Lower lobe of right lung (tissue), 2 donors: ENCODE data around the gene TUBB8B. TPM values are rescaled to one million over a fixed set of nuclear protein-coding genes. Genes with fewer than 3 reads are reported as not detected.
"Not testable (repeated sequence)": the region's sequence is repeated elsewhere in the genome, so short reads cannot be mapped to it uniquely, and the experiment has no call there.

Source experiments
- ATAC-seq, 2 donors: fragments of 200-7000 bp; cut with Tn5 transposase; one replicate each; pipeline ENCODE4 v1.9.1; 2020 to 2022; ENCODE audit warnings: mild to moderate bottlenecking in 2 of 2, moderate library complexity in 2 of 2
- DNase-seq: peaks from one replicate; pipeline ENCODE4 v3.0.0-alpha.2; 2020
- H3K27ac ChIP-seq: fragments of 200-600 bp; one replicate; pipeline ENCODE4 v1.8.0; 2022
- H3K27me3 ChIP-seq: fragments of 200-600 bp; one replicate; pipeline ENCODE4 v1.8.0; 2022; ENCODE audit warnings: low read depth
- H3K36me3 ChIP-seq: fragments of 200-600 bp; one replicate; pipeline ENCODE4 v1.8.0; 2022; ENCODE audit warnings: mild to moderate bottlenecking
- H3K4me1 ChIP-seq: fragments of 200-600 bp; one replicate; pipeline ENCODE4 v1.8.0; 2022
- H3K4me3 ChIP-seq: fragments of 200-600 bp; one replicate; pipeline ENCODE4 v1.8.0; 2022; ENCODE audit warnings: mild to moderate bottlenecking
- H3K9me3 ChIP-seq: fragments of 200-600 bp; one replicate; pipeline ENCODE4 v1.8.0; 2022
- intact Hi-C: fragments of 100-400 bp; cut with DNase I; formaldehyde crosslinking; loops from one replicate; pipeline ENCODE4 v1.11.0; 2022
- total RNA-seq: library from RNA; stranded (reverse); fragmentation: NEBNext Ultra II Directional; extraction: Animal tissue kit (Norgen Biotek cat#: 25700); gene quantifications from one replicate; pipeline ENCODE4 v1.2.1, GENCODE V29; 2021
- donor health status: DM: no; HTN: yes; CAD: no; lungs with severe emphysema.

Gene TUBB8B
- total RNA-seq, 1 donor from 2014 or later, result 0.47 TPM

GRCh38 chr18:75525-76160 is 26.2 kb upstream of the TUBB8B start:
- H3K9me3 ChIP-seq, intact Hi-C loops, H3K27me3 ChIP-seq, H3K36me3 ChIP-seq, DNase-seq, H3K27ac ChIP-seq, H3K4me1 ChIP-seq, H3K4me3 ChIP-seq: not testable (repeated sequence)
- ATAC-seq, result peak in 1 of 2 donors; percentile 29

GRCh38 chr18:73181-73777 is 23.9 kb upstream of the TUBB8B start:
- DNase-seq, H3K27ac ChIP-seq, intact Hi-C loops, H3K27me3 ChIP-seq, H3K36me3 ChIP-seq, H3K9me3 ChIP-seq, H3K4me3 ChIP-seq, H3K4me1 ChIP-seq: not testable (repeated sequence)
- ATAC-seq, result peak; percentile 33 to 41

- H3K4me3 ChIP-seq, H3K4me1 ChIP-seq, H3K9me3 ChIP-seq, intact Hi-C loops, H3K27ac ChIP-seq, H3K27me3 ChIP-seq, ATAC-seq, H3K36me3 ChIP-seq, DNase-seq: not testable (repeated sequence)
These were observed 18.3 kb upstream of the TUBB8B start for GRCh38 chr18:67701-68100.

- DNase-seq, ATAC-seq, H3K9me3 ChIP-seq, H3K4me3 ChIP-seq, intact Hi-C loops, H3K27ac ChIP-seq, H3K4me1 ChIP-seq, H3K27me3 ChIP-seq, H3K36me3 ChIP-seq: not testable (repeated sequence)
These were observed 14.9 kb upstream of the TUBB8B start for GRCh38 chr18:64279-64678.

GRCh38 chr18:63656-64055 is 14.2 kb upstream of the TUBB8B start:
- H3K4me3 ChIP-seq, H3K27ac ChIP-seq, H3K9me3 ChIP-seq, H3K27me3 ChIP-seq, DNase-seq, intact Hi-C loops, H3K36me3 ChIP-seq, ATAC-seq, H3K4me1 ChIP-seq: not testable (repeated sequence)

- H3K4me1 ChIP-seq, H3K9me3 ChIP-seq, H3K36me3 ChIP-seq, ATAC-seq, H3K27ac ChIP-seq, H3K27me3 ChIP-seq, DNase-seq, intact Hi-C loops, H3K4me3 ChIP-seq: not testable (repeated sequence)
These were observed 5.0 kb upstream of the TUBB8B start for GRCh38 chr18:54388-54787.

GRCh38 chr18:48696-49095 is 719 bp downstream of the TUBB8B start:
- DNase-seq, H3K4me3 ChIP-seq, H3K36me3 ChIP-seq, ATAC-seq, H3K9me3 ChIP-seq, intact Hi-C loops, H3K27ac ChIP-seq, H3K4me1 ChIP-seq, H3K27me3 ChIP-seq: not testable (repeated sequence)

- H3K27ac ChIP-seq, DNase-seq, H3K9me3 ChIP-seq, H3K27me3 ChIP-seq, H3K4me3 ChIP-seq, H3K36me3 ChIP-seq, intact Hi-C loops, H3K4me1 ChIP-seq: not testable (repeated sequence)
- peak; percentile 33 to 46 for ATAC-seq
These were observed 36.2 kb downstream of the TUBB8B start for GRCh38 chr18:13177-13576.

GRCh38 chr18:12773-13172 is 36.6 kb downstream of the TUBB8B start:
- H3K9me3 ChIP-seq, intact Hi-C loops, H3K27ac ChIP-seq, H3K4me3 ChIP-seq, H3K27me3 ChIP-seq, H3K4me1 ChIP-seq, DNase-seq, H3K36me3 ChIP-seq: not testable (repeated sequence)
- peak; percentile 26 to 64 for ATAC-seq

- H3K27ac ChIP-seq, H3K4me1 ChIP-seq, intact Hi-C loops, H3K9me3 ChIP-seq, H3K36me3 ChIP-seq, DNase-seq, H3K4me3 ChIP-seq, H3K27me3 ChIP-seq, ATAC-seq: not testable (repeated sequence)
These were observed 37.8 kb downstream of the TUBB8B start for GRCh38 chr18:11383-12274.

- H3K27ac ChIP-seq, H3K27me3 ChIP-seq, H3K9me3 ChIP-seq, H3K36me3 ChIP-seq, H3K4me3 ChIP-seq, intact Hi-C loops, H3K4me1 ChIP-seq: not testable (repeated sequence)
- DNase-seq (peak; percentile 47), ATAC-seq (peak; percentile 54 to 76)
These were observed 38.7 kb downstream of the TUBB8B start for GRCh38 chr18:10624-11184.

GRCh38 chr18:9937-10336 is 39.5 kb downstream of the TUBB8B start:
- H3K27me3 ChIP-seq, H3K27ac ChIP-seq, ATAC-seq, DNase-seq, intact Hi-C loops, H3K9me3 ChIP-seq, H3K4me1 ChIP-seq, H3K36me3 ChIP-seq, H3K4me3 ChIP-seq: not testable (repeated sequence)
